OCI-M1 (cell line): Measurements from ENCODE around the gene KCNJ12.
A peak's percentile ranks its signal among the peaks of the same experiment; 100 is the strongest.
"Not testable (repeated sequence)": the region's sequence is repeated elsewhere in the genome, so short reads cannot be mapped to it uniquely, and the experiment has no call there.

Experiments
- DNase-seq: peaks from one replicate; lab custom pipeline; 2025; lab: John Stamatoyannopoulos, UW

KCNJ12 gene

DNA sequence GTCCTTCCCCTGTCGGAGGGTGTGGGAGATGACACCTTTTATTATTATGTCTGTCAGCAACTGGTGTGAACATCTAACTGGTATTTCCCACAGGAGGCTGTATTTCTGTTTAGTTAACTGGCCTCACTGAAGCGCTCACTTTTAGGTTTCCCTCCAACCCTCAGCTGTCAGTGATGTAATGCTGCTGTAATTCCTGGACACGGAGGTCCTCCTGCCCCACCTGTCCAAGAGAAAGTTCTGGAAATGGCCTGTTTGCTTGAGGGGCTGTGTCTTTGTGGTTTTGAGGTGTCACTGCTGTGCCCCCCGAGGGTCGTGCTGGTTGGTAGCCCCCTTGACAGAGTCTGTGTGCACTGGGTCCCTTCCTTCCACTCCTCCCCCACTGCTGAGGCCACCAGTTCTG lies 11.5 kb downstream of the KCNJ12 start:
- peak; percentile 6 for DNase-seq

DNA sequence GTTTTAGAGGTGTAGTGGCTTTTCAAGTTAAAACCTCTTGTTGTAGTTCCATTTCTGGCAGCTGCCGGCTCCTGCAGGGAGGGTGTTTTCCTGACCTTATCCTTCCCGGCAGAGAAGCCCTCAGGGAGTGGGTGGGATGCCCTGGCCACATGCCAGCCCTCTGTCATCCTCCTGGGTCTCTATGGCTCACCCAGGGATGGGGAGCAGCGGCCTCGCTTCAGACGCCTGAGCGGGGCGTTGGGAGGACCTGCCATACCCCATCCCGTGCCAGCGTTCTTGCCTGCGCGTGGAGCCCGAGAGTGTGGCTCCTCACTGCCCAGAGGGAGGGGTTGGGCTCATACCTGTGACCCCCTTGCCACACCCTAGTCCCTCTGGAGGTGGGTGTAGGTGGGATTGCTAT lies 11.9 kb downstream of the KCNJ12 start:
- no peak for DNase-seq

DNA sequence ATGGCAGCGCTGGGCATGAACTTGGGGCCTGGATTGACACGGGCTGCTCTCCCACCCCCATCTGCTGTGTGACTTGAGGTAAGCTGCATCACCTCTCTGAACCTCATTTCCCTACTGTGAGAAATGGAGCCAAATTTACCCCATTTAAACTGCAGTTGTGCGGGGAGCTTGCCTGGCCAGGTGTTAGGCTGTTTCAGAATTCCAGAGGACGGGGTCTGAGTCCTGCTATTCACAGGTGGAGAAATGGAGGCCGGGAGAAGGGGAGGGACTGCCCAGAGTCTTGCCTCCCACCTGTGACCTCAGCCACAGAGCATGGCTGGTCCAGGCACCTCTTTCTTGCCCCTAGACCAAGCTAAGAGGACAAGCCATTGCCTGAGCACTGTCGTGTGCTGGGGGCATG lies 12.8 kb downstream of the KCNJ12 start:
- no peak for DNase-seq

GRCh38 chr17:21389394-21389793 lies 13.2 kb downstream of the KCNJ12 start:
- no peak for DNase-seq

- no peak for DNase-seq
Observed at GRCh38 chr17:21390294-21390693, 14.1 kb downstream of the KCNJ12 start.

DNA sequence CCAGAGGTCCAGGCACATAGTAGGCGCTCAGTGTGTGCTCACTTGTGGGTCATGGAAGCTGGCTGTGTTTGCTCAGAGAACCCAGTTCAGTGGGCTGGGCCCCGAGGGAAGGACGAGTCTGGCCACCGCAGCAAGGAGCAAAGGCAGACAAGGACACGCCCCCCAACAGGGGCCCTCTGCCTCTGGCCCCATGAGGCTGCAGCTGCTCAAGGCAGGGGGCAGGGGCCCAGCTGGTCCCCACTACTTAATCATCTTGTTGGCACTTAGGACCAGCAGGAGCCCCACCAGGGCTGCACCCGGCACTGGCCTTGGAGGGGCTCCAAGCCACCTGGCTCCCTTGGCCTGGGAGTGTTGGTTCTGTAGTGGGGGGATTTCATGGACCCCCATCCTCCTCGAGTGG lies 16.1 kb downstream of the KCNJ12 start:
- no peak for DNase-seq

DNA sequence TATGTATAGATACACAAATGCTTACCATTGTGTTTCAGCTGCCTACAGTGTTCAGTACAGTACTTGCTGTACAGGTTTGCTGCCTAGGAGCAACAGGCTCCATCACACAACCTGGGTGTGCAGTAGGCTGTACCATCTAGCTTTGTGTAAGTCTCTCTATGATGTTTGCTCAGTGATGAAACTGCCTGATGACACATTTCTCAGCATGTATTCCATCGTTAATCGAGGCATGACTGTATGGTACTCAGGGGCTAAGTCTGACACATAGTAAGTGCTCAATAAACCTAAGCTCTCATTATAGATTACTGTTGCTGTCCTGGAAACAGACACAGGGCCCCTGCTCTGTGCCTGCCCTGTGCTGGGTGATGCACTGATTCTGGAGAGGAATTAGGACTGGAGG lies 18.1 kb downstream of the KCNJ12 start:
- no peak for DNase-seq

DNA sequence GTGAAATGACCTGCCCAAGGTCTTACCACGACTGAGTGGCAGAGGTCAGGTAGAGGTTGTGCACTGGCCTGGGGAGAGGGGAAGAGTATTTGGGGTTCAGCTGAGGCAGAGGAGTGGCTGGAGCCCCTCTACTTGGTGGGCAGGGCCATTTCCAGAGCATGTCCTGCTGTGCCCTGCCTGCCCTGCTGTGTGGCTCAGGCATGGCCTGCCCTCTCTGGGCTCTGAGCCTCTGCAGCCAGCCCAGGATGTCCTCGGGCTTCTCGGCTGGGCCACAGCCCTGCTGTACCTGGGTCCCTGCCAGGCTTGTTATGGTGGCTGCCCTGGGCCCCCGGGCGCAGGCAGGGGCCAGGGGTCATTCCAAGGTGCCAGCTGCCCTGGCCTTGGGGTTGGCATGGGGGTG lies 19.6 kb downstream of the KCNJ12 start:
- DNase-seq, result no peak

DNA sequence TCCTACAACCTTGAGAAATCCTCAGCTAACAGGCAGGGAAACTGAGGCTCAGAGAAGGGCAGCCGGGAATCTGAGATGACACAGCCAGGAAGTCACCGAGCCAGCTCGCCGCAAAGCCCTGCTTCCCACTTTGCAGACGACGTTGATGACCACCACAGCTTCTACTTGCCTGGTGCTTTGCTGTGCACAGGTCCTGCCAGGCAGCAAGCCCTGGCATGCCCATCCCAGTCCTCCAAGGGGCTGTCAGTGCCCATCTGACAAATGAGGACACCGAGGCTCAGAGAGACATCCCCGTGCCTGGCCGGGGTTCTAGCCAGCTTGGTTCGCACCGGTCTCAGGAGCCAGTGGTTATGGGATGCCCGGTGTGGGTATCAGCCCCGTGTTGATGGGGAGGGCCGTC lies 20.1 kb downstream of the KCNJ12 start:
- no peak for DNase-seq

- no peak for DNase-seq
Observed at GRCh38 chr17:21397341-21398190, 21.4 kb downstream of the KCNJ12 start.

DNA sequence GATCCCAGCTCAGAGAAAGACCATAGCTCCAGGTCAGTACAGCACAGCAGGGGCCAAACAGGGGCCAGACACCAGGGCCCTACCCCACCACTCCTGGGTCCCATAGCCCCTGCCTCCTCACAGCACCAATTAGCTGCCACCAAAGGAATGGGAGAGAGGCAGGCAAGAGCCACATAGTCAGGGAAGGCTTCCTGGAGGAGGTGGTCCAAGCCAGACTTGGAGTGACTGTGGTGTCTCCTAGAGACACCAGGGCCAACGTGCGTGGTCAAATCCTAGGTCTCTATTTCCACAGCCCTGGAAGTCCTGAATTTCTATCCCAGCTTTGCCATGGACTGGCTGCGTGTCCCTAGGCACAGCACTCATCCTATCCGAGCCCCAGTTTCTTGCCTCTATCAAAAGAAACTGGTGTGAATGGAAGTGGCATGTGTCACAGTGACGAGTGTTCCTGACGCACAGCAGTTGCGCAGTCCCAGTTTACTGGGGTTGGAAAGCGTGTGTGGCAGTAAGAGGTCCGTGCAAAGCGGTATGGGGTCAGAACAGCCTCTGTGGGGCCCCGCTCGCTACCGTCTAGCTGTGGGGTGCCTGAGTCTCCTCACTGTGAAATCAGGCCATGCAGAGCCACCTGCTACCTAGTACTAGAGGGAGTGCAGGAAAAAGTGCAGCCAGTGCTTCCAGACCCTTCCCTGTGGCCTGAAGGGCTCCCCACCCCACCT lies 23.5 kb downstream of the KCNJ12 start:
- no peak for DNase-seq

DNA sequence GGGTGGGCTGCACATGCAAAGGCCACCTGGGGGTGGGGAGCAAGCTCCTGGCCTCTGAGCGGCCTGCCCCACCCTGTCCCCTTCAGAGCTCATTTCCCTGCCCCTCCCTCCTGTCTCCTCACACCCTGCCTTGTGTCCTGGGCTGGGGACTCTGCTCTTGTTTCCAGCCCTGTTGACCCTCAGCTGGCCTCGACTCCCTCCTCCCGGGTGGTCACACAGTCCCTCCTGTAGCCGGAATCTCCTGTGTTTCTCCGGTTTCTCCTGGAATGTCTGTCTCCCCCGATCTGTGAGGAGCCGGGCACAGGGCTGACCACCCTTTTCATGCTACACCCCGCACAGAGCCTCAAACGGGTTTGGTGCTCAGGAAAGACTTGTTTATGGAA lies 24.0 kb downstream of the KCNJ12 start:
- not testable (repeated sequence) for DNase-seq

DNA sequence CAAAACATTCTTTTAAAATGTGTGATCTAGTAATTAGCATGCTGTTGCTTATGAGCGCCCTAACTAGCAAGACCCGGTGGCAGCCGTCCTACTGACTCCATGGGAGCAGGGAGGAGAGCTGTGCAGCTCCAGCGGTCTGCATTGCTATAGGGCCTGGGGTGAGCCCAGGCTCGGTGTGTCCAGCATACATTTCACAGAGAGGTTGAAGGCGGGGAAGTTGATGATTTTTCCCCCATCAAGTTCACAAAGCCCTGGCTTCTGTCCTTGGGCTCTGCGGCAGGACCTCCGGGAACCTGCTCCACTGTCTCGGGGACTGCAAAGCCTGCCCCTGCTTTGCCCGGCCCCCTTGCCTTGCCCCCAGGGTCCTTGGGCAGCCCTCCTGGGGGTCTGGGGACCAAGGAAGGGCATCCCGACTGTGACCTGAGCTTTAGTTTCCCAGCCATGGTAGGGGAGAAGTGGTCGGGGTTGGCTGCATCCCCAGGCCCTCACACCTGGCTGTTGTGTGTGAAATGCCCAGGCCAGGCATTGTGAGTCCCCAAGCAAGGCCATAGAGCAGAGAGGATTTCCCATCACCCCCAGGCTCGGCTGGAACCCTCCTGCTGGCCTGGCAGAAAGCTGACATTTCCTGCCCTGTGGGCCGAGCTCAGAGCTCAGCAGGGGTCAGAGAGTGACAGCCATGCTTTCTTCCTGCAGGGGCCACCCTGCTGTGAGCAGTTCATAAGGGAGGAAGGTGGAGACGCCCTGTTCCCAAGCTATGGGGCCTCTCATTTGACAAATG lies 24.8 kb downstream of the KCNJ12 start:
- no peak for DNase-seq

- not testable (repeated sequence) for DNase-seq
Observed at GRCh38 chr17:21402166-21402571, 26.0 kb downstream of the KCNJ12 start.

DNA sequence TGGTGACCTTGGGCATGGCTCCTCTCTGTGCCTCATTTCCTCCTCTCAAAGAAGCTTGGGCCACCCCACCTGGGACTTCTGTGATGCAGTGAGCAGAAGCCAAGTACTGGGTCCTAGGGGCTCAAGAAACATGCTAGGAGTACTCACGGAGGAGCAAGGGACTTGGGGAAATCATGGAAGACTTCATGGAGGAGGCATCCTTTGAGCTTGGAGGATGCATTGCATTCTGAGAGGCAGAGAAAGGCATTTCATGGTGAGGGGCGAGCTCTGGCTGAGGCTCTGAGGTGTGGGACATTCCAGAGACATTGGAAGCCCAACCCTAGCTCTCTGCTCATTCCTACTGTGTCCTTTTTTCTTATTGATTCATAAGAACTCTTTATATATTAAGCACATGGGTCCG lies 26.8 kb downstream of the KCNJ12 start:
- DNase-seq, result not testable (repeated sequence)

- DNase-seq, result not testable (repeated sequence)
Observed at GRCh38 chr17:21404106-21404505, 27.9 kb downstream of the KCNJ12 start.

GRCh38 chr17:21404539-21404938 lies 28.4 kb downstream of the KCNJ12 start:
- not testable (repeated sequence) for DNase-seq

GRCh38 chr17:21404956-21405731 lies 29.0 kb downstream of the KCNJ12 start:
- not testable (repeated sequence) for DNase-seq

GRCh38 chr17:21405904-21406400 lies 29.8 kb downstream of the KCNJ12 start:
- not testable (repeated sequence) for DNase-seq

- not testable (repeated sequence) for DNase-seq
Observed at GRCh38 chr17:21406616-21407404, 30.7 kb downstream of the KCNJ12 start.

DNA sequence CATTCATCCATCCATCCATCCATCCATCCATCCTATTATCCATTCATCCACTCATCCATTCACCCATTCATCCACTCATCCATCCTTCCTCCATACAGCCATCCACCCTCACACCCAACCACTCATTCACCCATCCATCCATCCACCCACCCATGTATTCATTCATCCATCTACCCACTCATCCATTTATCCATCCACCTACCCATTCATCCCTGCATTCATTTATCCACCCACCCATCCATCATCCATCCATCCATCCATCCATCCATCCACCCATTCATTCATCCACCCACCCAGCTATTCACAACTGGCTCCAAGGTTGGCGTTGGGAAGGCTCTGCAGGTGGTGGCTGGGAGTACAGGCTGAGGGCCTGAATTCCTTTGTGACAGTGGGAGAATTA lies 31.6 kb downstream of the KCNJ12 start:
- not testable (repeated sequence) for DNase-seq
